DND-41 (cell line): ENCODE measurements around the gene TRIM47.

Experiments
- ATAC-seq: fragments of 200-7000 bp; cut with Tn5 transposase; 3 replicates; pipeline ENCODE4 v1.9.1; 2021; ENCODE audit warnings: low read depth; ENCODE audit not compliant: insufficient read depth
- DNase-seq: peaks from one replicate; pipeline ENCODE4 v3.0.0-alpha.2; 2020
- H2AFZ ChIP-seq: 2 replicates; pipeline ENCODE4 v1.6.0; 2012; ENCODE audit warnings: low read depth, low read length
- H3K27ac ChIP-seq: 2 replicates; pipeline ENCODE4 v1.5.1; 2012; ENCODE audit warnings: low read length, inconsistent platforms
- H3K27me3 ChIP-seq: fragments of 200-600 bp; sonication (generic); 2 replicates; pipeline ENCODE4 v1.6.0; 2012; ENCODE audit warnings: low read length, mild to moderate bottlenecking, inconsistent platforms; ENCODE audit not compliant: insufficient read depth, poor library complexity
- H3K36me3 ChIP-seq: 2 replicates; pipeline ENCODE4 v1.5.1; 2012; ENCODE audit warnings: low read length, inconsistent platforms; ENCODE audit not compliant: insufficient read depth
- H3K4me1 ChIP-seq: 2 replicates; pipeline ENCODE4 v1.5.1; 2012; ENCODE audit warnings: mild to moderate bottlenecking, low read length; ENCODE audit not compliant: insufficient read depth
- H3K4me2 ChIP-seq: 2 replicates; pipeline ENCODE4 v1.6.0; 2012; ENCODE audit warnings: mild to moderate bottlenecking, moderate library complexity, low read length, inconsistent platforms; ENCODE audit not compliant: insufficient read depth
- H3K4me3 ChIP-seq, 2 experiments: fragments of 200-600 bp in 1 of 2; shearing (Covaris generic) in 1 of 2; 2 replicates each; pipeline ENCODE4 v1.5.1; 2012 to 2016; ENCODE audit warnings: inconsistent platforms in 2 of 2, low read length in 2 of 2, mild to moderate bottlenecking in 2 of 2, low read depth in 1 of 2, moderate library complexity in 1 of 2
- H3K79me2 ChIP-seq: 2 replicates; pipeline ENCODE4 v1.6.0; 2012; ENCODE audit warnings: low read length, inconsistent platforms; ENCODE audit not compliant: insufficient read depth
- H3K9ac ChIP-seq: 2 replicates; pipeline ENCODE4 v1.6.0; 2012; ENCODE audit warnings: low read depth, mild to moderate bottlenecking, inconsistent platforms, low read length, moderate library complexity
- H3K9me3 ChIP-seq: 2 replicates; pipeline ENCODE4 v1.5.1; 2012; ENCODE audit warnings: low read length, moderate library complexity, mild to moderate bottlenecking, inconsistent platforms; ENCODE audit not compliant: insufficient read depth, severe bottlenecking
- H4K20me1 ChIP-seq: 2 replicates; pipeline ENCODE4 v1.6.0; 2012; ENCODE audit warnings: low read length; ENCODE audit not compliant: insufficient read depth
- EZH2 ChIP-seq: IDR thresholded peaks from 3 replicates; pipeline ENCODE4 v1.6.1; 2012; ENCODE audit warnings: borderline replicate concordance, low read depth, mild to moderate bottlenecking, moderate library complexity, low read length, inconsistent platforms; ENCODE audit not compliant: severe bottlenecking
- TF ChIP-seq, protein P1 (sequence below): IDR thresholded peaks from 2 replicates; pipeline ENCODE4 v1.5.1; 2012; ENCODE audit warnings: borderline replicate concordance, low read length, moderate library complexity, mild to moderate bottlenecking; ENCODE audit not compliant: poor library complexity, severe bottlenecking; ENCODE audit errors: extremely low read depth

TRIM47 gene

DNA sequence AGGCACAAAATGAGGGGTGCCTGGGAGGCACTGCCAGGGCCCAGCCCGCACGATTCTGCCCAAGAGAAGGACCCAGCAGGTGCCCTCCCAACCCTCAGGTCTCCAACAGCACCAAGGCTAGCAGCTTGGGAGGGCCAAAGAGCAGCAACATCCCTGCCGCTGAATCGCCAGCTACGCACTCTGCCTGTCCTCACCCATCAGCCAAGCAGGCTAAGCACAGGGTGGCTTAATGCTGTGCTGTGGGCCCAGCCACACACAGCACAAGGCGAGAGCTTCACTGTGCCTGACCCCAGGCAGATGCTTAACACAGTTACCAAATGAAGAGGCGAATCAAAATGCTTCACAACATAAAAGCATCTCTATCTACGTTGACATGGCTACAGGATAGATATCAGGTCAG lies 36.9 kb upstream of the TRIM47 start:
- no peak for TF ChIP-seq EZH2
- TF ChIP-seq, protein P1, sequence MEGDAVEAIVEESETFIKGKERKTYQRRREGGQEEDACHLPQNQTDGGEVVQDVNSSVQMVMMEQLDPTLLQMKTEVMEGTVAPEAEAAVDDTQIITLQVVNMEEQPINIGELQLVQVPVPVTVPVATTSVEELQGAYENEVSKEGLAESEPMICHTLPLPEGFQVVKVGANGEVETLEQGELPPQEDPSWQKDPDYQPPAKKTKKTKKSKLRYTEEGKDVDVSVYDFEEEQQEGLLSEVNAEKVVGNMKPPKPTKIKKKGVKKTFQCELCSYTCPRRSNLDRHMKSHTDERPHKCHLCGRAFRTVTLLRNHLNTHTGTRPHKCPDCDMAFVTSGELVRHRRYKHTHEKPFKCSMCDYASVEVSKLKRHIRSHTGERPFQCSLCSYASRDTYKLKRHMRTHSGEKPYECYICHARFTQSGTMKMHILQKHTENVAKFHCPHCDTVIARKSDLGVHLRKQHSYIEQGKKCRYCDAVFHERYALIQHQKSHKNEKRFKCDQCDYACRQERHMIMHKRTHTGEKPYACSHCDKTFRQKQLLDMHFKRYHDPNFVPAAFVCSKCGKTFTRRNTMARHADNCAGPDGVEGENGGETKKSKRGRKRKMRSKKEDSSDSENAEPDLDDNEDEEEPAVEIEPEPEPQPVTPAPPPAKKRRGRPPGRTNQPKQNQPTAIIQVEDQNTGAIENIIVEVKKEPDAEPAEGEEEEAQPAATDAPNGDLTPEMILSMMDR: no peak
- Histone ChIP-seq H3K79me2 (no peaks in the 10 kb centered on the region), H3K27ac (no peak overlapping the region), H3K4me2 (no peak overlapping the region), H3K36me3 (peaks cover 32% of the 10 kb centered on the region), H4K20me1 (no peaks in the 10 kb centered on the region), H2AFZ (no peak overlapping the region), H3K27me3 (no peaks in the 10 kb centered on the region), H3K4me3 (no peak overlapping the region), H3K9ac (no peak overlapping the region), H3K9me3 (no peaks in the 10 kb centered on the region), H3K4me1 (no peaks in the 10 kb centered on the region)
- ATAC-seq (no peak), DNase-seq (no peak)

- TF ChIP-seq, protein P1: no peak
- no peak for TF ChIP-seq EZH2
- H3K4me2 ChIP-seq: no peak overlapping the region
- DNase-seq: no peak
- H3K9ac ChIP-seq: no peak overlapping the region
- no peak overlapping the region for H2AFZ ChIP-seq
- no peaks in the 10 kb centered on the region for H3K9me3 ChIP-seq
- no peaks in the 10 kb centered on the region for H4K20me1 ChIP-seq
- H3K27ac ChIP-seq: no peak overlapping the region
- no peaks in the 10 kb centered on the region for H3K79me2 ChIP-seq
- no peaks in the 10 kb centered on the region for H3K4me1 ChIP-seq
- no peak for ATAC-seq
- no peak overlapping the region for H3K4me3 ChIP-seq
- H3K36me3 ChIP-seq: peaks cover 30% of the 10 kb centered on the region
- H3K27me3 ChIP-seq: no peaks in the 10 kb centered on the region
Measured at GRCh38 chr17:75914643-75915267, 36.4 kb upstream of the TRIM47 start.

DNA sequence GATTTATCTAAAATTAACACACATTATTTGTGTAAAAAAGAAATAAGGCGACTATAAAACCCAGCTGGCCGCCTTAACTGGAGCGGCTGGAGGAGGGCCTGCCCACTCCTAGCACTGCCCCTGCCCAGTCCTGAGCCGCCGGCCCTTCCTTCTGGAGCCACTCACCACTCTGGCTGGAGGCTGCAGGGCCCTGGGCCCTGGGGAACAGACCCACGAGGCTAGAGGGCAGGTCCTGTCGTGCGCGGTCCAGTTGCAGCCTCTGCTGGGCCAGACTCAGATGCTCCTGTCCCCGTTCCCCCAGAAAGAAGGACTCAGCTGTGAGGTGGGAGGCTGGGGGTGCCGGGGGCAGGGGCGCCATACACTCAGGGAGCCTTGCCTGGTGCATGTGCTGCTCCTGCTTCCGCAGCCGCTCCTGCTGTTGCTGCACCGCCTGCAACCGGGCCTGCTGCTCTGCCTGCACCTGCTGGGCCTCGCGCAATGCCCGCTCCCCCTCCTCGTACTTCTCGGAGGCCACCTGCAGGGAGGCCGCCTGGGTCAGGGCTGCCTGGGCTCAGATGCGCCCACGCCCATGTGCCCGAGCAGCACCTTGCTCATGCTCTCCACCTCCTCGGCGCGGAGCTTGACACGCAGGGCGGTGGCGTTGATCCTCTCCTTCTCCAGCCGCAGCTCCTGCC lies 35.3 kb upstream of the TRIM47 start:
- DNase-seq (no peak), ATAC-seq (no peak)
- Histone ChIP-seq H3K27me3 (no peaks in the 10 kb centered on the region), H3K9ac (no peak overlapping the region), H2AFZ (no peak overlapping the region), H3K4me1 (no peaks in the 10 kb centered on the region), H3K79me2 (no peaks in the 10 kb centered on the region), H4K20me1 (no peaks in the 10 kb centered on the region), H3K36me3 (peaks cover 27% of the 10 kb centered on the region), H3K9me3 (no peaks in the 10 kb centered on the region), H3K27ac (no peak overlapping the region), H3K4me3 (no peak overlapping the region), H3K4me2 (no peak overlapping the region)
- TF ChIP-seq, protein P1: no peak
- no peak for TF ChIP-seq EZH2
